ENCODE data around the gene KCNT2. TPM values are rescaled to one million over a fixed set of nuclear protein-coding genes. Genes with fewer than 3 reads are reported as not detected.
A peak's percentile ranks its signal among the peaks of the same experiment; 100 is the strongest.
"Not testable (repeated sequence)": the region's sequence is repeated elsewhere in the genome, so short reads cannot be mapped to it uniquely, and the experiment has no call there.

KCNT2 gene
- total RNA-seq (10.6 TPM), polyA plus RNA-seq (ENCODE audit: insufficient read depth in 1 of 8, insufficient read length in 8 of 8, low replicate concordance in 1 of 8) (1 to 10 TPM; 4.8 to 9.4 (median 8.0) TPM)
- long read RNA-seq, donor 1, result 0 reads
- long read RNA-seq, donor 2, result 0 reads
- long read RNA-seq, donor 3, result 0 reads
- long read RNA-seq, donor 4, result 0 reads
- long read RNA-seq, donor 5, result 0 reads
- long read RNA-seq, donor 6, result 0 reads
- long read RNA-seq, donor 7, result 0 reads
- long read RNA-seq, donor 8, result 0 reads
- long read RNA-seq, donor 9, result 0 reads
- long read RNA-seq, donor 10, result 0 reads
- long read RNA-seq, donor 11, result 0 reads

- peak within 1 kb of the TSS; percentile 57 for H3K4me3 ChIP-seq (ENCODE audit: low read length)
- no peaks in the 10 kb centered on the region for H3K36me3 ChIP-seq (ENCODE audit: control insufficient read depth, insufficient read depth, low read length)
- whole genome bisulfite sequencing (ENCODE audit: insufficient coverage), result under 1% methylated on average over 31 of the region's 43 CpGs
- peaks cover 2% of the 10 kb centered on the region for H3K4me1 ChIP-seq (ENCODE audit: control insufficient read depth, insufficient read depth, low read length)
- DNase-seq, result peak; percentile 93
- no peaks in the 10 kb centered on the region for H3K9me3 ChIP-seq (replicated peaks; ENCODE audit: control insufficient read depth, low read depth, low read length)
- peak within 1 kb of the TSS; percentile 95 for H3K27ac ChIP-seq (ENCODE audit: low read length)
- no peaks in the 10 kb centered on the region for H3K27me3 ChIP-seq (ENCODE audit: control insufficient read depth, insufficient read depth, low read length)
Measured at GRCh38 chr1:196608390-196609369, at the start of gene KCNT2. KCNT2 (minus strand) TSS chr1:196608440; CDS start chr1:196608309, 131 bp downstream.

- H3K4me3 ChIP-seq (ENCODE audit: low read length), result no peak overlapping the region
- no peaks in the 10 kb centered on the region for H3K9me3 ChIP-seq (replicated peaks; ENCODE audit: control insufficient read depth, low read depth, low read length)
- H3K27ac ChIP-seq (ENCODE audit: low read length), result no peak overlapping the region
- no peaks in the 10 kb centered on the region for H3K36me3 ChIP-seq (ENCODE audit: control insufficient read depth, insufficient read depth, low read length)
- no peaks in the 10 kb centered on the region for H3K27me3 ChIP-seq (ENCODE audit: control insufficient read depth, insufficient read depth, low read length)
- H3K4me1 ChIP-seq (ENCODE audit: control insufficient read depth, insufficient read depth, low read length), result no peaks in the 10 kb centered on the region
- DNase-seq, result no peak
- WGBS (ENCODE audit: insufficient coverage), result 94% methylated on average over 1 of the region's 3 CpGs
Measured at GRCh38 chr1:196655494-196655893, 47.3 kb upstream of the KCNT2 start.

- H3K4me3 ChIP-seq (ENCODE audit: low read length), result no peak overlapping the region
- DNase-seq, result peak; percentile 9
- no peaks in the 10 kb centered on the region for H3K27me3 ChIP-seq (ENCODE audit: control insufficient read depth, insufficient read depth, low read length)
- no peak overlapping the region for H3K27ac ChIP-seq (ENCODE audit: low read length)
- H3K36me3 ChIP-seq (ENCODE audit: control insufficient read depth, insufficient read depth, low read length), result no peaks in the 10 kb centered on the region
- H3K9me3 ChIP-seq (replicated peaks; ENCODE audit: control insufficient read depth, low read depth, low read length), result no peaks in the 10 kb centered on the region
- WGBS (ENCODE audit: insufficient coverage), result no CpG with 5 or more reads among the region's 3 CpGs
- no peaks in the 10 kb centered on the region for H3K4me1 ChIP-seq (ENCODE audit: control insufficient read depth, insufficient read depth, low read length)
Measured at GRCh38 chr1:196655071-196655470, 46.8 kb upstream of the KCNT2 start.

- Histone ChIP-seq H3K9me3 (replicated peaks; ENCODE audit: control insufficient read depth, low read depth, low read length) (no peaks in the 10 kb centered on the region), H3K27ac (ENCODE audit: low read length) (no peak overlapping the region), H3K36me3 (ENCODE audit: control insufficient read depth, insufficient read depth, low read length) (no peaks in the 10 kb centered on the region), H3K4me1 (ENCODE audit: control insufficient read depth, insufficient read depth, low read length) (no peaks in the 10 kb centered on the region), H3K27me3 (ENCODE audit: control insufficient read depth, insufficient read depth, low read length) (no peaks in the 10 kb centered on the region), H3K4me3 (ENCODE audit: low read length) (peak overlapping the region; percentile 27)
- peak; percentile 7 for DNase-seq
- no CpG with 5 or more reads among the region's 2 CpGs for WGBS (ENCODE audit: insufficient coverage)
Measured at GRCh38 chr1:196654271-196654670, 46.0 kb upstream of the KCNT2 start.

- H3K4me3 ChIP-seq (ENCODE audit: low read length), result peak within 1 kb of the TSS; percentile 27
- H3K36me3 ChIP-seq (ENCODE audit: control insufficient read depth, insufficient read depth, low read length), result no peaks in the 10 kb centered on the region
- peak; percentile 92 for DNase-seq
- H3K27me3 ChIP-seq (ENCODE audit: control insufficient read depth, insufficient read depth, low read length), result no peaks in the 10 kb centered on the region
- H3K9me3 ChIP-seq (replicated peaks; ENCODE audit: control insufficient read depth, low read depth, low read length), result no peaks in the 10 kb centered on the region
- H3K4me1 ChIP-seq (ENCODE audit: control insufficient read depth, insufficient read depth, low read length), result no peaks in the 10 kb centered on the region
- no CpG with 5 or more reads among the region's 5 CpGs for WGBS (ENCODE audit: insufficient coverage)
- H3K27ac ChIP-seq (ENCODE audit: low read length), result peak within 1 kb of the TSS; percentile 77
Measured at GRCh38 chr1:196651637-196652215, 43.5 kb upstream of the KCNT2 start, which contains the start of gene CFH. CFH (plus strand) TSS chr1:196652043; CDS start chr1:196652118, 75 bp downstream.

GRCh38 chr1:196651079-196651478 lies 42.8 kb upstream of the KCNT2 start:
- peak; percentile 11 for DNase-seq
- Histone ChIP-seq H3K4me1 (ENCODE audit: control insufficient read depth, insufficient read depth, low read length) (no peaks in the 10 kb centered on the region), H3K27ac (ENCODE audit: low read length) (peak overlapping the region; percentile 77), H3K9me3 (replicated peaks; ENCODE audit: control insufficient read depth, low read depth, low read length) (no peaks in the 10 kb centered on the region), H3K27me3 (ENCODE audit: control insufficient read depth, insufficient read depth, low read length) (no peaks in the 10 kb centered on the region), H3K4me3 (ENCODE audit: low read length) (no peak overlapping the region), H3K36me3 (ENCODE audit: control insufficient read depth, insufficient read depth, low read length) (no peaks in the 10 kb centered on the region)
- no CpG with 5 or more reads among the region's 3 CpGs for WGBS (ENCODE audit: insufficient coverage)

GRCh38 chr1:196650403-196650802 lies 42.2 kb upstream of the KCNT2 start:
- no peak overlapping the region for H3K4me3 ChIP-seq (ENCODE audit: low read length)
- H3K9me3 ChIP-seq (replicated peaks; ENCODE audit: control insufficient read depth, low read depth, low read length), result no peaks in the 10 kb centered on the region
- H3K27me3 ChIP-seq (ENCODE audit: control insufficient read depth, insufficient read depth, low read length), result no peaks in the 10 kb centered on the region
- peak; percentile 76 for DNase-seq
- 57% methylated on average over 9 of the region's 12 CpGs for WGBS (ENCODE audit: insufficient coverage)
- no peaks in the 10 kb centered on the region for H3K4me1 ChIP-seq (ENCODE audit: control insufficient read depth, insufficient read depth, low read length)
- peak overlapping the region; percentile 77 for H3K27ac ChIP-seq (ENCODE audit: low read length)
- H3K36me3 ChIP-seq (ENCODE audit: control insufficient read depth, insufficient read depth, low read length), result no peaks in the 10 kb centered on the region

GRCh38 chr1:196649990-196650389 lies 41.8 kb upstream of the KCNT2 start:
- Histone ChIP-seq H3K9me3 (replicated peaks; ENCODE audit: control insufficient read depth, low read depth, low read length) (no peaks in the 10 kb centered on the region), H3K36me3 (ENCODE audit: control insufficient read depth, insufficient read depth, low read length) (no peaks in the 10 kb centered on the region), H3K4me3 (ENCODE audit: low read length) (no peak overlapping the region), H3K27me3 (ENCODE audit: control insufficient read depth, insufficient read depth, low read length) (no peaks in the 10 kb centered on the region), H3K27ac (ENCODE audit: low read length) (peak overlapping the region; percentile 77), H3K4me1 (ENCODE audit: control insufficient read depth, insufficient read depth, low read length) (no peaks in the 10 kb centered on the region)
- DNase-seq, result no peak
- WGBS (ENCODE audit: insufficient coverage), result 76% methylated on average over 3 of the region's 12 CpGs

- Histone ChIP-seq H3K4me1 (ENCODE audit: control insufficient read depth, insufficient read depth, low read length) (no peaks in the 10 kb centered on the region), H3K4me3 (ENCODE audit: low read length) (no peak overlapping the region), H3K27me3 (ENCODE audit: control insufficient read depth, insufficient read depth, low read length) (no peaks in the 10 kb centered on the region), H3K9me3 (replicated peaks; ENCODE audit: control insufficient read depth, low read depth, low read length) (no peaks in the 10 kb centered on the region), H3K27ac (ENCODE audit: low read length) (no peak overlapping the region), H3K36me3 (ENCODE audit: control insufficient read depth, insufficient read depth, low read length) (no peaks in the 10 kb centered on the region)
- peak; percentile 56 for DNase-seq
- no CpG with 5 or more reads among the region's 1 CpG for WGBS (ENCODE audit: insufficient coverage)
Measured at GRCh38 chr1:196640976-196641375, 32.7 kb upstream of the KCNT2 start.

- H3K4me3 ChIP-seq (ENCODE audit: low read length); H3K9me3 ChIP-seq (replicated peaks; ENCODE audit: control insufficient read depth, low read depth, low read length); H3K4me1 ChIP-seq (ENCODE audit: control insufficient read depth, insufficient read depth, low read length); H3K36me3 ChIP-seq (ENCODE audit: control insufficient read depth, insufficient read depth, low read length); DNase-seq; H3K27ac ChIP-seq (ENCODE audit: low read length); H3K27me3 ChIP-seq (ENCODE audit: control insufficient read depth, insufficient read depth, low read length): not testable (repeated sequence)
- WGBS (ENCODE audit: insufficient coverage), result 100% methylated on average over 1 of the region's 5 CpGs
Measured at GRCh38 chr1:196639291-196639690, 31.1 kb upstream of the KCNT2 start.

Measured in muscle of leg (tissue), 16 donors.